ENCODE results near the gene APEH. TPM values are rescaled to one million over a fixed set of nuclear protein-coding genes. Genes with fewer than 3 reads are reported as not detected.

APEH gene
- total and polyA plus RNA-seq, 2 donors (not counting 1 experiment from before 2014, with no cell fraction given), result 79.4 to 96.2 TPM

DNA sequence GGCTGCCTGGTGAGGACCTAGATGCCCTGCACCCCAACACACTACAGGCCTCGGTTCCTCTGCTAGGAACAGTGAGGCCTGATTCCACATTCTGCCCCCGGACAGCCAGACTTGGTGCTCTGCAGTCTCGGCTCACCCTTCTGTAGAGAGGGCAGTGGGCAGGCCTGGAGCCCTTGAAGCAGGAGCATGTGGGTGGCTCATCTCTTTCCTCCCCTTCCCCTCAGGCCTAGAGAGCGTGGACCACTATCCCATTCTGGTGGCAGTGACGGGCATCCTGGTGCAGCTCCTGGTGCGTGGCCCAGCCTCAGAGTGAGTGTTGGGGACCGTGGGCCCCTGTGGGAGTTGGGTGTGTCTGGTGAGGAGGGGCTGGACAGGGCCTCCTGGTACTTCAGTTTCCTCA, 42.0 kb downstream of the APEH start:
- Histone ChIP-seq H4K20me1 (ENCODE audit: control insufficient read depth, insufficient read depth, low read length, poor library complexity, severe bottlenecking) (no peaks in the 10 kb centered on the region), H3K4me3 (ENCODE audit: control extremely low read depth in 1 of 5, extremely low read depth in 1 of 5, insufficient read depth in 1 of 5, low read depth in 2 of 5, low read length in 4 of 5) (no peak overlapping the region), H3K4me1 (ENCODE audit: control insufficient read depth in 2 of 2, insufficient read depth in 2 of 2, low read length in 2 of 2) (peaks cover 6 to 24% of the 10 kb centered on the region in 2 donors), H3K9ac (ENCODE audit: low read length) (no peak overlapping the region), H3K27ac (ENCODE audit: low read length in 2 of 2) (no peak overlapping the region), H3K9me3 (ENCODE audit: control extremely low read depth in 1 of 3, control insufficient read depth in 2 of 3, insufficient read depth in 1 of 3, low read length in 2 of 3) (no peaks in the 10 kb centered on the region), H2AFZ (ENCODE audit: insufficient read depth, low read depth, low read length, poor library complexity, severe bottlenecking) (no peak overlapping the region), H3K36me3 (replicated peaks in 1 of 2; ENCODE audit: control extremely low read depth in 1 of 2, control insufficient read depth in 1 of 2, extremely low read depth in 1 of 2, insufficient read depth in 2 of 2, low read length in 1 of 2) (peaks cover 0 to 6% of the 10 kb centered on the region in 2 experiments), H3K4me2 (replicated peaks; ENCODE audit: low read depth, low read length, poor library complexity, severe bottlenecking) (no peak overlapping the region), H3K27me3 (replicated peaks in 1 of 4; ENCODE audit: control extremely low read depth in 1 of 4, control insufficient read depth in 3 of 4, insufficient read depth in 4 of 4, low read length in 3 of 4) (no peaks in the 10 kb centered on the region), H3K79me2 (ENCODE audit: control insufficient read depth, insufficient read depth, low read length) (peaks cover 4% of the 10 kb centered on the region)
- ATAC-seq (ENCODE audit: low read depth), result no peak
- H3K27ac Mint-ChIP-seq, result no peak overlapping the region
- no peak for DNase-seq
- ChIA-PET CTCF (interaction anchor here (1.1 kb wide), 1 partner anchor 123 kb away, joined by 3 read pairs; no protein-coding TSS in a partner anchor), POLR2A (no interaction called here)
- no peak for TF ChIP-seq EZH2 (IDR thresholded peaks at IDR 0.05; ENCODE audit: borderline replicate concordance, insufficient read depth, low read depth, low read length, poor library complexity, severe bottlenecking)
- TF ChIP-seq, protein P1, sequence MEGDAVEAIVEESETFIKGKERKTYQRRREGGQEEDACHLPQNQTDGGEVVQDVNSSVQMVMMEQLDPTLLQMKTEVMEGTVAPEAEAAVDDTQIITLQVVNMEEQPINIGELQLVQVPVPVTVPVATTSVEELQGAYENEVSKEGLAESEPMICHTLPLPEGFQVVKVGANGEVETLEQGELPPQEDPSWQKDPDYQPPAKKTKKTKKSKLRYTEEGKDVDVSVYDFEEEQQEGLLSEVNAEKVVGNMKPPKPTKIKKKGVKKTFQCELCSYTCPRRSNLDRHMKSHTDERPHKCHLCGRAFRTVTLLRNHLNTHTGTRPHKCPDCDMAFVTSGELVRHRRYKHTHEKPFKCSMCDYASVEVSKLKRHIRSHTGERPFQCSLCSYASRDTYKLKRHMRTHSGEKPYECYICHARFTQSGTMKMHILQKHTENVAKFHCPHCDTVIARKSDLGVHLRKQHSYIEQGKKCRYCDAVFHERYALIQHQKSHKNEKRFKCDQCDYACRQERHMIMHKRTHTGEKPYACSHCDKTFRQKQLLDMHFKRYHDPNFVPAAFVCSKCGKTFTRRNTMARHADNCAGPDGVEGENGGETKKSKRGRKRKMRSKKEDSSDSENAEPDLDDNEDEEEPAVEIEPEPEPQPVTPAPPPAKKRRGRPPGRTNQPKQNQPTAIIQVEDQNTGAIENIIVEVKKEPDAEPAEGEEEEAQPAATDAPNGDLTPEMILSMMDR (IDR thresholded peaks at IDR 0.05), result no peak
- H3K4me1 Mint-ChIP-seq, result peaks cover 25% of the 10 kb centered on the region
- no peaks in the 10 kb centered on the region for H3K27me3 Mint-ChIP-seq
- no peaks in the 10 kb centered on the region for H3K9me3 Mint-ChIP-seq (ENCODE audit: insufficient read depth)
- H3K4me3 Mint-ChIP-seq, result no peak overlapping the region
- WGBS (ENCODE audit: insufficient coverage), result 93% methylated on average over 6 of the region's 7 CpGs
- intact Hi-C loops (cut with micrococcal nuclease), result no loop called here

- H3K27ac ChIP-seq (ENCODE audit: low read length in 2 of 2), result no peak overlapping the region
- H4K20me1 ChIP-seq (ENCODE audit: control insufficient read depth, insufficient read depth, low read length, poor library complexity, severe bottlenecking), result no peaks in the 10 kb centered on the region
- no peaks in the 10 kb centered on the region for H3K9me3 ChIP-seq (ENCODE audit: control extremely low read depth in 1 of 3, control insufficient read depth in 2 of 3, insufficient read depth in 1 of 3, low read length in 2 of 3)
- TF ChIP-seq EZH2 (IDR thresholded peaks at IDR 0.05; ENCODE audit: borderline replicate concordance, insufficient read depth, low read depth, low read length, poor library complexity, severe bottlenecking), result no peak
- TF ChIP-seq, protein P1 (IDR thresholded peaks at IDR 0.05), result no peak
- Mint-ChIP-seq H3K9me3 (ENCODE audit: insufficient read depth) (no peaks in the 10 kb centered on the region), H3K4me1 (peaks cover 27% of the 10 kb centered on the region), H3K4me3 (no peak overlapping the region), H3K27ac (no peak overlapping the region), H3K27me3 (no peaks in the 10 kb centered on the region)
- H3K4me1 ChIP-seq (ENCODE audit: control insufficient read depth in 2 of 2, insufficient read depth in 2 of 2, low read length in 2 of 2), result peaks cover 6 to 24% of the 10 kb centered on the region in 2 donors
- CTCF ChIA-PET, result interaction anchor here (1.1 kb wide), 1 partner anchor 122 kb away, joined by 3 read pairs; no protein-coding TSS in a partner anchor
- DNase-seq (peak; percentile 18), ATAC-seq (ENCODE audit: low read depth) (no peak)
- H2AFZ ChIP-seq (ENCODE audit: insufficient read depth, low read depth, low read length, poor library complexity, severe bottlenecking), result no peak overlapping the region
- 95% methylated on average over 15 of the region's 16 CpGs for WGBS (ENCODE audit: insufficient coverage)
- no peak overlapping the region for H3K4me3 ChIP-seq (ENCODE audit: control extremely low read depth in 1 of 5, extremely low read depth in 1 of 5, insufficient read depth in 1 of 5, low read depth in 2 of 5, low read length in 4 of 5)
- peaks cover 4% of the 10 kb centered on the region for H3K79me2 ChIP-seq (ENCODE audit: control insufficient read depth, insufficient read depth, low read length)
- H3K27me3 ChIP-seq (replicated peaks in 1 of 4; ENCODE audit: control extremely low read depth in 1 of 4, control insufficient read depth in 3 of 4, insufficient read depth in 4 of 4, low read length in 3 of 4), result no peaks in the 10 kb centered on the region
- H3K4me2 ChIP-seq (replicated peaks; ENCODE audit: low read depth, low read length, poor library complexity, severe bottlenecking), result no peak overlapping the region
- H3K36me3 ChIP-seq (replicated peaks in 1 of 2; ENCODE audit: control extremely low read depth in 1 of 2, control insufficient read depth in 1 of 2, extremely low read depth in 1 of 2, insufficient read depth in 2 of 2, low read length in 1 of 2), result peaks cover 0 to 12% of the 10 kb centered on the region in 2 experiments
- POLR2A ChIA-PET, result no interaction called here
- intact Hi-C loops (cut with micrococcal nuclease), result no loop called here
- H3K9ac ChIP-seq (ENCODE audit: low read length), result no peak overlapping the region
Observed at GRCh38 chr3:49716691-49717210, 42.6 kb downstream of the APEH start.

Data from B cell (primary cell).